Transverse colon (tissue), 4 donors: ENCODE data around the gene DDX4. TPM values are rescaled to one million over a fixed set of nuclear protein-coding genes. Genes with fewer than 3 reads are reported as not detected.

ENCODE experiments used
- DNase-seq: peaks from one replicate; pipeline ENCODE4 v3.0.0-alpha.2; 2019
- H3K27ac ChIP-seq, 4 donors: fragments of 200-600 bp; sonication (generic); 2 replicates each; pipeline ENCODE4 v1.5.1; 2016 to 2018; ENCODE audit warnings: inconsistent platforms in 4 of 4
- H3K27me3 ChIP-seq: fragments of 200-600 bp; sonication (generic); 2 replicates; pipeline ENCODE4 v1.5.1; 2017; ENCODE audit warnings: inconsistent platforms
- H3K36me3 ChIP-seq, 4 donors: fragments of 200-600 bp; sonication (generic); 2 replicates each; pipeline ENCODE4 v1.5.1; 2017 to 2019; ENCODE audit warnings: inconsistent platforms in 4 of 4
- H3K4me1 ChIP-seq, 4 donors: fragments of 200-600 bp; sonication (generic); 2 replicates each; pipeline ENCODE4 v1.5.1; 2017 to 2020; ENCODE audit warnings: inconsistent platforms in 4 of 4
- H3K4me3 ChIP-seq, 4 donors: fragments of 200-600 bp; sonication (generic); 1 replicate in 1 of 4; 2 replicates in 3 of 4; pipeline versions ENCODE4 v1.5.1 to v1.6.1; 2017 to 2019; ENCODE audit warnings: inconsistent platforms in 4 of 4
- H3K9me3 ChIP-seq, 2 donors: fragments of 200-600 bp; sonication (generic); 2 replicates each; pipeline ENCODE4 v1.5.1; 2017 to 2019; ENCODE audit warnings: inconsistent platforms in 2 of 2
- EP300 ChIP-seq: sonication (generic); formaldehyde crosslinking; IDR thresholded peaks from one replicate; pipeline ENCODE4 v1.6.1; 2017; ENCODE audit warnings: antibody characterized with exemption, low read depth
- POLR2A ChIP-seq: fragments of 450-650 bp; IDR thresholded peaks from one replicate; pipeline ENCODE4 v1.6.1; 2016; ENCODE audit warnings: antibody characterized with exemption, mild to moderate bottlenecking, moderate library complexity
- POLR2AphosphoS5 ChIP-seq, 3 donors: sonication (generic); formaldehyde crosslinking; IDR thresholded peaks; one replicate each; pipeline ENCODE4 v1.6.1; 2016; ENCODE audit warnings: antibody characterized with exemption in 3 of 3
- WGBS, 2 donors: methylation state at CpG; one replicate each; pipeline ENCODE4 v1.1.5; 2018; ENCODE audit warnings: low coverage in 1 of 2; 5-methylcytosine and 5-hydroxymethylcytosine counted together
- in situ Hi-C, 4 donors: fragments of 200-750 bp; cut with MboI; loops; one replicate each; pipeline versions ENCODE4 v1.15.0 to v1.15.1; 2017; ENCODE audit warnings: low sequenced_read_pairs in 3 of 4, low pct_ligation_motif_present in 1 of 4, low pct_unique_long_range_greater_than_20kb in 1 of 4
- intact Hi-C: fragments of 100-400 bp; cut with DNase I; formaldehyde crosslinking; loops from one replicate; pipeline ENCODE4 v1.15.1; 2023; ENCODE audit warnings: low total_unique reads
- total RNA-seq, 4 donors: library from RNA; depleted of rRNA; stranded (reverse); fragments of >200 nt; gene quantifications; one replicate each; pipeline ENCODE4 v1.1.0, GENCODE V29; 2016
- TF ChIP-seq, protein P1 (sequence below), 5 experiments: fragments of 200-600 bp in 3 of 5; fragments of 450-650 bp in 2 of 5; sonication (generic) in 3 of 5; IDR thresholded peaks; 1 replicate in 2 of 5; 2 replicates in 3 of 5; pipeline ENCODE4 v1.5.1; 2016 to 2017; ENCODE audit warnings: antibody characterized with exemption in 5 of 5, inconsistent platforms in 3 of 5, mild to moderate bottlenecking in 2 of 5, moderate library complexity in 1 of 5

Gene DDX4
- total RNA-seq, 4 donors from 2014 or later: not detected

DNA sequence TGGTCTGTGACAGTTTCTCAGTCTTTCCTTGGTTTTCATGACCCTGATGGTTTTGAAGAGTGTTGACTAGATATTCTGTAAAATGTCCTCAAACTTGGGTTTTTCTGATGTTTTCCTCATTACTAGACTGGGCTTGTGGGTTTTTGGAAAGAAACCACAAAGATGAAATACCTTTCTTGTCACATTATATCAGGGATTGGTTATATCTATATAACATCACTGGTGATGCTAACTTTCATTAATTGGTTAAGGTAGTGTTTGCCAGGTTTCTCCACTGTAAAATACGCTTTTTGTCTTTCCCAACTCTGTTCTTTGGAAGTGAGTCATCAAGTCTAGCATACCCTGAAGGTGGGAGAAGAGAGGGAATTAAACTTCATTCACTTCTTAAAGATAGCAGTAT is 110.0 kb downstream of the DDX4 start:
- in situ Hi-C loops: no loop called here
- H3K27me3 ChIP-seq: no peaks in the 10 kb centered on the region
- intact Hi-C loops: no loop called here
- TF ChIP-seq POLR2A (no peak), POLR2AphosphoS5 (IDR thresholded peaks at IDR 0.05) (no peak), EP300 (no peak)
- TF ChIP-seq, protein P1, sequence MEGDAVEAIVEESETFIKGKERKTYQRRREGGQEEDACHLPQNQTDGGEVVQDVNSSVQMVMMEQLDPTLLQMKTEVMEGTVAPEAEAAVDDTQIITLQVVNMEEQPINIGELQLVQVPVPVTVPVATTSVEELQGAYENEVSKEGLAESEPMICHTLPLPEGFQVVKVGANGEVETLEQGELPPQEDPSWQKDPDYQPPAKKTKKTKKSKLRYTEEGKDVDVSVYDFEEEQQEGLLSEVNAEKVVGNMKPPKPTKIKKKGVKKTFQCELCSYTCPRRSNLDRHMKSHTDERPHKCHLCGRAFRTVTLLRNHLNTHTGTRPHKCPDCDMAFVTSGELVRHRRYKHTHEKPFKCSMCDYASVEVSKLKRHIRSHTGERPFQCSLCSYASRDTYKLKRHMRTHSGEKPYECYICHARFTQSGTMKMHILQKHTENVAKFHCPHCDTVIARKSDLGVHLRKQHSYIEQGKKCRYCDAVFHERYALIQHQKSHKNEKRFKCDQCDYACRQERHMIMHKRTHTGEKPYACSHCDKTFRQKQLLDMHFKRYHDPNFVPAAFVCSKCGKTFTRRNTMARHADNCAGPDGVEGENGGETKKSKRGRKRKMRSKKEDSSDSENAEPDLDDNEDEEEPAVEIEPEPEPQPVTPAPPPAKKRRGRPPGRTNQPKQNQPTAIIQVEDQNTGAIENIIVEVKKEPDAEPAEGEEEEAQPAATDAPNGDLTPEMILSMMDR (IDR thresholded peaks at IDR 0.05): no peak
- no peak for DNase-seq
- H3K9me3 ChIP-seq: no peaks in the 10 kb centered on the region
- H3K4me3 ChIP-seq: no peak overlapping the region
- H3K36me3 ChIP-seq: no peaks in the 10 kb centered on the region
- H3K4me1 ChIP-seq: no peaks in the 10 kb centered on the region
- H3K27ac ChIP-seq: no peak overlapping the region
- 58 to 62% methylated on average over 1 of the region's 1 CpG for WGBS, 2 donors

DNA sequence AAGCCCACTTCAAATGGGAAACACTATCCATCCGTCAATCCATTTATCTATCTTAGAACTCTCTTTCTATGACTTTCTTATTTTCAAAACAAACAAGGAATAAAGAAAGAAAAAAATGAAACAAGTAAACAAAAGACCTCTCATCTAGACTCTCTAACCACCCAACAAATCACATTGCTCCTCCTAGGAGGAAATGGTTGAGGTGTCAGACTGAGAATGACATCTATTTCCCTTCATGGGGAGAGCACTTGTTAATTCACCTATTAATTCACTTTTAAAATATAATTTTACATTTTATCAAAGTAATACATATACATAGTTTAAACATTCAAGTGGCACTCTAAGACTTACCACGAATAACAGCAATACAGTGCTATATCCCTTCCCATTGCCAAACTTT is 110.9 kb downstream of the DDX4 start:
- H3K27me3 ChIP-seq: no peaks in the 10 kb centered on the region
- 70 to 86% methylated on average over 2 of the region's 2 CpGs for WGBS, 2 donors

DNA sequence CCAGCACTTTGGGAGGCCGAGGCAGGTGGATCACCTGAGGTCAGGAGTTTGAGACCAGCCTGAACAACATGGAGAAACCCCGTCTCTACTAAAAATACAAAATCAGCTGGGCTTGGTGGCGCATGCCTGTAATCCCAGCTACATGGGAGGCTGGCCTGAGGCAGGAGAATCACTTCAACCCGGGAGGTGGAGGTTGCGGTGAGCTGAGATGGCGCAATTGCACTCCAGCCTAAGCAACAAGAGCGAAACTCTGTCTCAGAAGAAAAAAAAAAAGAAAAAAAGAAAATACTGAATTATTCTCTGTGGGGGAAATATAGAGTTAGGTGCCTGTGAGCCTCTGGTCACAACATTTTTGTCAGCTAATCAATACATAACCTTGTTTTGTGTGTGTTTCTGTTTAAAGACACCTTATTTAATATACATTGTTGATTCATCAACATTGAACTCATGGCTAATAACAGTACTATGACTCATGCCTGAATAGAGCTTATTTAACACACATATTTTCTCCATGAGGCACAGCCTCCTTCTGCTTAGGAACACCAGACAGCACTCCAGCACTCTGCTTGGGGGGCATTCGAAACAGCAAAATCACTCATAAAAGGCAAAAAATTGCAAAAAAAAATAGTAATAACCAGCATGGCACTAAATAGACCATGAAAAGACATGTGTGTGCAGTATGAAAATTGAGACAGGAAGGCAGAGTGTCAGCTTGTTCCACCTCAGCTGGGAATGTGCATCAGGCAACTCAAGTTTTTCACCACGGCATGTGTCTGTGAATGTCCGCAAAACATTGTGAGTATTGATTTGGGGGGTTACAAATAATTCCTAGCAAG is 113.2 kb downstream of the DDX4 start, which contains the start of gene IL31RA:
TSS of gene IL31RA (plus strand) at position 519 of the 836 bp plus-strand sequence. CDS start at position 733, 214 bp downstream.
- intact Hi-C loops: no loop called here
- Histone ChIP-seq H3K9me3 (no peaks in the 10 kb centered on the region), H3K27ac (no peak within 1 kb of the TSS), H3K4me3 (no peak within 1 kb of the TSS), H3K4me1 (no peaks in the 10 kb centered on the region), H3K27me3 (no peaks in the 10 kb centered on the region), H3K36me3 (no peaks in the 10 kb centered on the region)
- TF ChIP-seq EP300 (no peak), POLR2A (no peak), POLR2AphosphoS5 (IDR thresholded peaks at IDR 0.05) (no peak)
- TF ChIP-seq, protein P1 (IDR thresholded peaks at IDR 0.05): no peak
- no peak for DNase-seq
- in situ Hi-C loops: no loop called here
- WGBS, 2 donors: 62 to 83% methylated on average over 2 to 10 of the region's 10 CpGs

More for the DNA sequence above, 110.9 kb downstream of the DDX4 start:
- no peak overlapping the region for H3K27ac ChIP-seq
- no peak overlapping the region for H3K4me3 ChIP-seq
- intact Hi-C loops (no loop called here), in situ Hi-C loops (no loop called here)
- H3K4me1 ChIP-seq: no peaks in the 10 kb centered on the region
- no peak for TF ChIP-seq POLR2AphosphoS5 (IDR thresholded peaks at IDR 0.05)
- no peak for TF ChIP-seq EP300
- TF ChIP-seq, protein P1 (IDR thresholded peaks at IDR 0.05): no peak
- TF ChIP-seq POLR2A: no peak
- no peaks in the 10 kb centered on the region for H3K36me3 ChIP-seq
- H3K9me3 ChIP-seq: no peaks in the 10 kb centered on the region
- no peak for DNase-seq

DNA sequence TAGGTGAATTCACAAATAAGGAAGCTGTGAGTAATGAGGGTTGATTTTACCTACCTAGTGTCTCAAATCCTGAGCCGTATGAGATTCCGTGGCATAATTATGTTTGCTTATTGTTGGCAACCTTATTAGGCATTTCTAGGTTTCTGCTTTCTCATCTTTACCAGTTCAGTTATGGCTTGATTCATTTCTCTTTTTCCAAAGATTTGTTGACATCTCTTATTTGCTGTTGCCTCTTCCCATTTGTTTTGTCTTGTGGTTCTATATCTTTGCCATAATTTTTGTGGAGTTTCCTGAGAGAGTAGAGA is 113.8 kb downstream of the DDX4 start:
- TF ChIP-seq POLR2A: no peak
- TF ChIP-seq POLR2AphosphoS5 (IDR thresholded peaks at IDR 0.05): no peak
- TF ChIP-seq, protein P1 (IDR thresholded peaks at IDR 0.05): no peak
- no peak for TF ChIP-seq EP300
- in situ Hi-C loops: no loop called here
- no peak overlapping the region for H3K4me3 ChIP-seq

More for the DNA sequence above, 113.8 kb downstream of the DDX4 start:
- WGBS, 2 donors: 64 to 73% methylated on average over 2 of the region's 2 CpGs
- Histone ChIP-seq H3K4me1 (no peaks in the 10 kb centered on the region), H3K27me3 (no peaks in the 10 kb centered on the region), H3K9me3 (no peaks in the 10 kb centered on the region), H3K27ac (no peak overlapping the region), H3K36me3 (no peaks in the 10 kb centered on the region)
- no peak for DNase-seq
- intact Hi-C loops: no loop called here
